ENCODE data around the gene PHGDH.
"Not testable (repeated sequence)": the region's sequence is repeated elsewhere in the genome, so short reads cannot be mapped to it uniquely, and the experiment has no call there.

Gene PHGDH

GRCh38 chr1:119700326-119700725, 11.4 kb upstream of the PHGDH start:
- no peak for DNase-seq

GRCh38 chr1:119701659-119702058, 10.1 kb upstream of the PHGDH start:
- no peak for DNase-seq

GRCh38 chr1:119702384-119702783, 9.3 kb upstream of the PHGDH start:
- no peak for DNase-seq

- no peak for DNase-seq
These were observed 7.9 kb upstream of the PHGDH start for GRCh38 chr1:119703666-119704450.

- DNase-seq, result not testable (repeated sequence)
These were observed 5.1 kb upstream of the PHGDH start for GRCh38 chr1:119706599-119706998.

GRCh38 chr1:119711356-119711803, 354 bp upstream of the PHGDH start:
- not testable (repeated sequence) for DNase-seq

GRCh38 chr1:119712342-119713038, 756 bp downstream of the PHGDH start:
- no peak for DNase-seq

- DNase-seq, result no peak
These were observed 1.5 kb downstream of the PHGDH start for GRCh38 chr1:119713039-119713748.

GRCh38 chr1:119713749-119714456, 2.2 kb downstream of the PHGDH start:
- no peak for DNase-seq

GRCh38 chr1:119714583-119714982, 2.8 kb downstream of the PHGDH start:
- DNase-seq, result no peak

GRCh38 chr1:119715542-119715941, 3.8 kb downstream of the PHGDH start:
- DNase-seq, result no peak

GRCh38 chr1:119718409-119718808, 6.7 kb downstream of the PHGDH start:
- DNase-seq, result no peak

- no peak for DNase-seq
These were observed 7.2 kb downstream of the PHGDH start for GRCh38 chr1:119718972-119719371.

GRCh38 chr1:119720866-119721440, 9.2 kb downstream of the PHGDH start:
- no peak for DNase-seq

- no peak for DNase-seq
These were observed 10.2 kb downstream of the PHGDH start for GRCh38 chr1:119721896-119722295.

- no peak for DNase-seq
These were observed 13.0 kb downstream of the PHGDH start for GRCh38 chr1:119724611-119725218.

- no peak for DNase-seq
These were observed 13.9 kb downstream of the PHGDH start for GRCh38 chr1:119725626-119726025.

- DNase-seq, result no peak
These were observed 16.3 kb downstream of the PHGDH start for GRCh38 chr1:119727991-119728390.

- no peak for DNase-seq
These were observed 17.3 kb downstream of the PHGDH start for GRCh38 chr1:119729044-119729443.

- DNase-seq, result no peak
These were observed 19.3 kb downstream of the PHGDH start for GRCh38 chr1:119731060-119731459.

- DNase-seq, result no peak
These were observed 20.2 kb downstream of the PHGDH start for GRCh38 chr1:119731741-119732430.
